H1 (cell line): ENCODE measurements around the gene AVPR1B. TPM values are rescaled to one million over a fixed set of nuclear protein-coding genes. Genes with fewer than 3 reads are reported as not detected.
A peak's percentile ranks its signal among the peaks of the same experiment; 100 is the strongest.

ENCODE experiments used
- CTCF ChIA-PET: fragments of 300-600 bp; sonication (Branson Sonifier 250); formaldehyde crosslinking; loops from one replicate; lab custom pipeline; 2021; ENCODE audit not compliant: partially characterized antibody; lab: Charles Lee
- POLR2A ChIA-PET: fragments of 300-600 bp; sonication (Branson Sonifier 250); formaldehyde crosslinking; loops from one replicate; lab custom pipeline; 2021; ENCODE audit warnings: inconsistent platforms; ENCODE audit not compliant: partially characterized antibody; lab: Charles Lee
- DNase-seq, 2 experiments: peaks; one replicate each; pipeline versions ENCODE4 v3.0.0 to v3.0.0-alpha.2; 2010 to 2022; ENCODE audit warnings: low spot score in 2 of 2, low read depth in 1 of 2, mixed read lengths in 1 of 2
- FAIRE-seq: peaks from 2 replicates; lab custom pipeline; 2011; peaks lifted over from hg19 to GRCh38; lab: Jason Lieb, UNC
- H2AFZ ChIP-seq: 2 replicates; pipeline ENCODE4 v1.8.1; 2012; ENCODE audit warnings: low read length, inconsistent platforms
- H2AK5ac ChIP-seq: 2 replicates; pipeline ENCODE4 v1.6.1; 2013; ENCODE audit warnings: low read depth, low read length
- H2BK120ac ChIP-seq: replicated peaks from 2 replicates; pipeline ENCODE3; 2013; ENCODE audit warnings: low read depth, low read length, inconsistent platforms
- H2BK12ac ChIP-seq: 2 replicates; pipeline ENCODE4 v1.6.1; 2013; ENCODE audit warnings: low read depth, low read length
- H2BK15ac ChIP-seq: 2 replicates; pipeline ENCODE4 v1.6.1; 2013; ENCODE audit warnings: low read length
- H2BK20ac ChIP-seq: 2 replicates; pipeline ENCODE4 v1.6.1; 2013; ENCODE audit warnings: low read length
- H2BK5ac ChIP-seq: 2 replicates; pipeline ENCODE4 v1.6.1; 2013; ENCODE audit warnings: low read depth, low read length
- H3K14ac ChIP-seq: 2 replicates; pipeline ENCODE4 v1.6.1; 2013; ENCODE audit warnings: inconsistent platforms; ENCODE audit not compliant: insufficient read length
- H3K18ac ChIP-seq: 2 replicates; pipeline ENCODE4 v1.6.1; 2013; ENCODE audit warnings: low read length; ENCODE audit errors: extremely low read depth
- H3K23ac ChIP-seq: 2 replicates; pipeline ENCODE4 v1.6.1; 2013; ENCODE audit warnings: inconsistent platforms; ENCODE audit not compliant: insufficient read length
- H3K23me2 ChIP-seq: 2 replicates; pipeline ENCODE4 v1.6.1; 2013; ENCODE audit warnings: low read depth, low read length
- H3K27ac ChIP-seq: 2 replicates; pipeline ENCODE4 v1.6.1; 2011; ENCODE audit warnings: low read depth, low read length, inconsistent platforms
- H3K27me3 ChIP-seq, 4 experiments: replicated peaks in 1 of 4; 1 replicate in 1 of 4; 2 replicates in 3 of 4; pipeline versions ENCODE4 v1.6.1 to v1.8.1; 2011 to 2013; ENCODE audit warnings: low read length in 3 of 4, mild to moderate bottlenecking in 3 of 4, inconsistent platforms in 2 of 4, mixed read lengths in 2 of 4, moderate library complexity in 1 of 4; ENCODE audit not compliant: control insufficient read depth in 3 of 4, insufficient read depth in 3 of 4; ENCODE audit errors: extremely low read depth in 1 of 4
- H3K36me3 ChIP-seq, 4 experiments: 2 replicates each; pipeline versions ENCODE4 v1.6.1 to v1.8.1; 2011 to 2013; ENCODE audit warnings: mild to moderate bottlenecking in 4 of 4, low read length in 3 of 4, moderate library complexity in 2 of 4, control low read depth in 1 of 4, inconsistent platforms in 1 of 4; ENCODE audit not compliant: insufficient read depth in 4 of 4, control insufficient read depth in 2 of 4
- H3K4ac ChIP-seq: replicated peaks from 2 replicates; pipeline ENCODE3; 2013; ENCODE audit warnings: low read length, low read depth, mixed read lengths, inconsistent platforms; ENCODE audit not compliant: insufficient read length
- H3K4me1 ChIP-seq, 4 experiments: replicated peaks in 1 of 4; 1 replicate in 1 of 4; 2 replicates in 3 of 4; pipeline versions ENCODE4 v1.6.1 to v1.8.1; 2011 to 2013; ENCODE audit warnings: low read length in 3 of 4, inconsistent platforms in 2 of 4, mixed read lengths in 1 of 4; ENCODE audit not compliant: insufficient read depth in 4 of 4, control insufficient read depth in 3 of 4
- H3K4me2 ChIP-seq, 2 experiments: 2 replicates each; pipeline versions ENCODE4 v1.6.1 to v1.8.1; 2011 to 2013; ENCODE audit warnings: low read depth in 2 of 2, low read length in 2 of 2, control low read depth in 1 of 2, inconsistent platforms in 1 of 2, mild to moderate bottlenecking in 1 of 2; ENCODE audit not compliant: insufficient read depth in 1 of 2
- H3K4me3 ChIP-seq, 4 experiments: fragments of 200-600, 300-600 bp in 1 of 4; sonication (generic), shearing (Covaris generic), sonication (Bioruptor Twin) in 1 of 4; 2 replicates each; pipeline versions ENCODE4 v1.5.1 to v1.8.1; 2011 to 2016; ENCODE audit warnings: low read length in 4 of 4, low read depth in 3 of 4, control low read depth in 2 of 4, inconsistent platforms in 2 of 4, mild to moderate bottlenecking in 2 of 4, mixed read lengths in 1 of 4, moderate library complexity in 1 of 4; ENCODE audit not compliant: insufficient read depth in 2 of 4; ENCODE audit errors: extremely low read depth in 1 of 4
- H3K56ac ChIP-seq: replicated peaks from 2 replicates; pipeline ENCODE3; 2013; ENCODE audit warnings: low read depth, mild to moderate bottlenecking, mixed read lengths, low read length, inconsistent platforms; ENCODE audit not compliant: insufficient read length
- H3K79me1 ChIP-seq: 2 replicates; pipeline ENCODE4 v1.6.1; 2013; ENCODE audit warnings: low read depth, low read length, control low read depth
- H3K79me2 ChIP-seq, 2 experiments: 2 replicates each; pipeline versions ENCODE4 v1.6.1 to v1.8.1; 2012 to 2013; ENCODE audit warnings: low read length in 2 of 2, mild to moderate bottlenecking in 2 of 2, inconsistent platforms in 1 of 2; ENCODE audit not compliant: insufficient read depth in 2 of 2, control insufficient read depth in 1 of 2
- H3K9ac ChIP-seq, 4 experiments: replicated peaks in 1 of 4; 1 replicate in 1 of 4; 2 replicates in 3 of 4; pipeline versions ENCODE4 v1.6.1 to v1.8.1; 2011 to 2013; ENCODE audit warnings: low read depth in 3 of 4, low read length in 3 of 4, control low read depth in 2 of 4, mild to moderate bottlenecking in 2 of 4, moderate library complexity in 2 of 4, inconsistent platforms in 1 of 4; ENCODE audit errors: extremely low read depth in 1 of 4
- H3K9me3 ChIP-seq, 2 experiments: 2 replicates each; pipeline versions ENCODE4 v1.6.1 to v1.8.1; 2012 to 2013; ENCODE audit warnings: mild to moderate bottlenecking in 2 of 2, moderate library complexity in 2 of 2, control low read depth in 1 of 2, inconsistent platforms in 1 of 2, low read depth in 1 of 2, low read length in 1 of 2, mixed read lengths in 1 of 2; ENCODE audit not compliant: insufficient read depth in 2 of 2
- H4K20me1 ChIP-seq, 2 experiments: replicated peaks in 1 of 2; 2 replicates each; pipeline versions ENCODE3 to v1.8.1; 2011 to 2013; ENCODE audit warnings: inconsistent platforms in 2 of 2, low read length in 2 of 2, mild to moderate bottlenecking in 1 of 2; ENCODE audit not compliant: insufficient read depth in 2 of 2, control insufficient read depth in 1 of 2
- H4K5ac ChIP-seq: 2 replicates; pipeline ENCODE4 v1.6.1; 2013; ENCODE audit warnings: low read length, low read depth, mixed read lengths, inconsistent platforms; ENCODE audit not compliant: insufficient read length
- H4K8ac ChIP-seq: 2 replicates; pipeline ENCODE4 v1.8.0; 2013; ENCODE audit warnings: mild to moderate bottlenecking, moderate library complexity, low read length, inconsistent platforms; ENCODE audit not compliant: insufficient read depth; ENCODE audit errors: extremely low read depth
- H4K91ac ChIP-seq: replicated peaks from 2 replicates; pipeline ENCODE3; 2013; ENCODE audit warnings: low read length, mixed read lengths, inconsistent platforms; ENCODE audit not compliant: insufficient read length
- BACH1 ChIP-seq: IDR thresholded peaks from 2 replicates; pipeline ENCODE4 v1.6.1; 2012; ENCODE audit warnings: low read length, improper control_type of control experiment
- CHD1 ChIP-seq: IDR thresholded peaks from 2 replicates; pipeline ENCODE4 v1.6.1; 2012; ENCODE audit warnings: low read depth, low read length, improper control_type of control experiment
- HDAC2 ChIP-seq, 2 experiments: fragments of 300-600 bp in 1 of 2; sonication (generic) in 1 of 2; IDR thresholded peaks; 2 replicates each; pipeline ENCODE4 v1.6.1; 2011 to 2012; ENCODE audit warnings: low read depth in 2 of 2, low read length in 2 of 2, mild to moderate bottlenecking in 2 of 2, moderate library complexity in 2 of 2, borderline replicate concordance in 1 of 2, inconsistent platforms in 1 of 2
- KDM4A ChIP-seq: IDR thresholded peaks from one replicate; pipeline ENCODE4 v1.7.1; 2012; ENCODE audit warnings: low read depth, mild to moderate bottlenecking, moderate library complexity, low read length, inconsistent platforms; ENCODE audit not compliant: severe bottlenecking
- POLR2A ChIP-seq, 2 experiments: IDR thresholded peaks; 1 replicate in 1 of 2; 2 replicates in 1 of 2; pipeline ENCODE4 v1.6.1; 2011; ENCODE audit warnings: low read depth in 2 of 2, low read length in 2 of 2, mild to moderate bottlenecking in 2 of 2; ENCODE audit errors: control extremely low read depth in 1 of 2
- POLR2AphosphoS5 ChIP-seq: IDR thresholded peaks from 2 replicates; pipeline ENCODE4 v1.6.1; 2011; ENCODE audit warnings: low read depth, low read length
- RNF2 ChIP-seq: fragments of 200-900, 300-1000 bp; sonication (generic); IDR thresholded peaks from 2 replicates; pipeline ENCODE4 v1.7.1; 2016; ENCODE audit warnings: borderline replicate concordance, low read depth, mild to moderate bottlenecking, antibody characterized with exemption, low read length; ENCODE audit not compliant: poor library complexity, severe bottlenecking; ENCODE audit errors: missing control alignments
- RXRA ChIP-seq: IDR thresholded peaks from 2 replicates; pipeline ENCODE4 v1.6.1; 2011; ENCODE audit warnings: low read depth, mild to moderate bottlenecking, low read length, moderate library complexity; ENCODE audit not compliant: insufficient read depth
- SIX5 ChIP-seq: IDR thresholded peaks from 2 replicates; pipeline ENCODE4 v1.6.1; 2011; ENCODE audit warnings: mild to moderate bottlenecking, low read depth, low read length
- SRF ChIP-seq: IDR thresholded peaks from 2 replicates; pipeline ENCODE4 v1.6.1; 2011; ENCODE audit warnings: mild to moderate bottlenecking, low read depth, low read length, moderate library complexity
- TAF7 ChIP-seq: optimal IDR thresholded peaks from 2 replicates; pipeline ENCODE3; 2011; ENCODE audit warnings: low read depth, mild to moderate bottlenecking, inconsistent platforms, low read length, moderate library complexity, borderline replicate concordance
- TCF12 ChIP-seq: IDR thresholded peaks from 2 replicates; pipeline ENCODE4 v1.6.1; 2011; ENCODE audit warnings: low read depth, mild to moderate bottlenecking, low read length
- YY1 ChIP-seq: IDR thresholded peaks from 2 replicates; pipeline ENCODE4 v1.6.1; 2011; ENCODE audit warnings: low read depth, mild to moderate bottlenecking, low read length
- WGBS, 2 experiments: shearing (Covaris generic) in 1 of 2; methylation state at CpG; one replicate each; pipeline versions ENCODE4 v1.1.6 to v1.1.7; 2013 to 2015; ENCODE audit warnings: low lambda C conversion rate in 2 of 2, mixed read lengths in 2 of 2, inconsistent platforms in 1 of 2, low coverage in 1 of 2, missing lambda C conversion rate in 1 of 2; ENCODE audit not compliant: insufficient replicate concordance in 2 of 2, insufficient coverage in 1 of 2, insufficient read length in 1 of 2; ENCODE audit errors: extremely low coverage in 1 of 2, missing lambda C conversion rate in 1 of 2; 5-methylcytosine and 5-hydroxymethylcytosine counted together
- polyA plus RNA-seq, 7 experiments: library from polyadenylated mRNA; depleted of rRNA in 3 of 7; stranded (reverse) in 5 of 7; unstranded in 2 of 7; fragments of >200 nt in 5 of 7; fragments of 200-250 nt in 2 of 7; gene quantifications; 1 replicate in 5 of 7; 2 replicates in 1 of 7; 4 replicates in 1 of 7; pipeline versions ENCODE4 v1.2.1 to v1.2.3, GENCODE V29; 2011 to 2013; ENCODE audit warnings: missing spikeins in 2 of 7, mixed read lengths in 2 of 7
- total RNA-seq: library from RNA; stranded (reverse); fragmentation: NEBNext Ultra II Directional; extraction: Animal tissue kit (Norgen Biotek cat#: 25700); gene quantifications from 2 replicates; pipeline ENCODE4 v1.2.1, GENCODE V29; 2021

The AVPR1B gene
- total and polyA plus RNA-seq, 2 of the 8 experiments (the other 6 are each of a cell fraction or from before 2014, with no cell fraction given) = 0.29 to 0.50 TPM

- Histone ChIP-seq H2BK120ac (no peak overlapping the region), H3K79me2 (no peaks in the 10 kb centered on the region), H3K23me2 (peaks cover 16% of the 10 kb centered on the region), H2BK5ac (no peak overlapping the region), H3K4me2 (peak overlapping the region; percentile 71 to 89), H3K9me3 (no peaks in the 10 kb centered on the region; a peak in 2 of 4 replicates), H3K9ac (no peak overlapping the region), H2BK12ac (no peak overlapping the region), H4K91ac (no peak overlapping the region), H3K79me1 (peaks cover 2% of the 10 kb centered on the region; the same call in 1 of the 2 replicates), H3K27ac (no peak overlapping the region), H3K18ac (no peak overlapping the region), H2BK20ac (no peak overlapping the region), H4K5ac (no peak overlapping the region), H3K4me3 (peak overlapping the region in 2 of 4 experiments; percentile 50 to 69; a peak in 5 of 8 replicates), H3K4ac (peak overlapping the region; percentile 53), H3K56ac (no peak overlapping the region), H4K20me1 (peaks cover 0 to 2% of the 10 kb centered on the region in 2 experiments), H2AFZ (0 out of 2 replicates have a peak overlapping the region, but pooled peaks have one; percentile 55), H3K36me3 (no peaks in the 10 kb centered on the region), H3K27me3 (peaks cover 3 to 26% (median 24%) of the 10 kb centered on the region in 4 experiments), H3K4me1 (peaks cover 0 to 3% (median 2%) of the 10 kb centered on the region in 4 experiments; a peak in 3 of 7 replicates), H2AK5ac (0 out of 2 replicates have a peak overlapping the region, but pooled peaks have one; percentile 1), H3K23ac (no peak overlapping the region), H2BK15ac (0 out of 2 replicates have a peak overlapping the region, but pooled peaks have one; percentile 61), H3K14ac (no peak overlapping the region), H4K8ac (no peak overlapping the region)
- POLR2A ChIA-PET = no interaction called here
- WGBS, 2 experiments = 90% methylated on average over 25 of the region's 25 CpGs; no CpG with 5 or more reads in 1 of the 2 experiments
- CTCF ChIA-PET = interaction anchor here (0.8 to 2.8 kb wide), 3 partner anchors 10 to 132 kb away, joined by 3 to 14 read pairs (median 3); no protein-coding TSS in a partner anchor
- FAIRE-seq (no peak), DNase-seq (peak in 1 of 2 experiments; percentile 45)
- TF ChIP-seq POLR2A (IDR thresholded peaks at IDR 0.05; ENCODE audit: control extremely low read depth in 1 of 2, low read depth in 2 of 2, low read length in 2 of 2) (no peak), KDM4A (no peak), RNF2 (no peak), BACH1 (no peak), SRF (no peak), HDAC2 (IDR thresholded peaks at IDR 0.05; ENCODE audit: borderline replicate concordance in 1 of 2, low read depth in 2 of 2, low read length in 2 of 2) (no peak), RXRA (no peak), YY1 (no peak), CHD1 (no peak), TAF7 (no peak), TCF12 (no peak), POLR2AphosphoS5 (no peak), SIX5 (no peak)
Measured at GRCh38 chr1:206116191-206116872, 856 bp downstream of the AVPR1B start.
